Left lung (tissue), 10 donors: Measurements from ENCODE around the gene CPLANE2. TPM values are rescaled to one million over a fixed set of nuclear protein-coding genes. Genes with fewer than 3 reads are reported as not detected.

Experiments used
- ATAC-seq: fragments of 200-7000 bp; cut with Tn5 transposase; one replicate; pipeline ENCODE4 v1.9.1; 2020; ENCODE audit warnings: moderate library complexity
- DNase-seq, 4 donors: peaks; one replicate each; pipeline ENCODE4 v3.0.0-alpha.2; 2013 to 2020
- H3K27ac ChIP-seq, 2 donors: fragments of 200-600 bp; sonication (generic) in 1 of 2; one replicate each; pipeline versions ENCODE4 v1.5.0 to v1.8.0; 2020 to 2021
- H3K27me3 ChIP-seq, 2 donors: fragments of 200-600 bp; sonication (generic) in 1 of 2; one replicate each; pipeline versions ENCODE4 v1.5.0 to v1.8.0; 2020 to 2021
- H3K36me3 ChIP-seq, 2 donors: fragments of 200-600 bp; sonication (generic) in 1 of 2; one replicate each; pipeline versions ENCODE4 v1.5.0 to v1.8.0; 2020 to 2021
- H3K4me1 ChIP-seq, 2 donors: fragments of 200-600 bp; one replicate each; pipeline ENCODE4 v1.8.0; 2021
- H3K4me3 ChIP-seq, 2 donors: fragments of 200-600 bp; sonication (generic) in 1 of 2; one replicate each; pipeline versions ENCODE4 v1.5.0 to v1.8.0; 2020 to 2021; ENCODE audit warnings: mild to moderate bottlenecking in 1 of 2
- H3K9me3 ChIP-seq, 2 donors: fragments of 200-600 bp; sonication (generic) in 1 of 2; one replicate each; pipeline versions ENCODE4 v1.5.0 to v1.8.0; 2020 to 2021
- CTCF ChIP-seq, 2 donors: fragments of 200-600 bp; sonication (generic) in 1 of 2; IDR thresholded peaks; one replicate each; pipeline versions ENCODE4 v1.5.0 to v1.8.0; 2021; ENCODE audit warnings: antibody characterized with exemption in 2 of 2
- intact Hi-C, 2 donors: fragments of 100-400 bp; cut with DNase I; formaldehyde crosslinking; loops; one replicate each; pipeline versions ENCODE4 v1.11.2 to v1.14.2; 2022
- polyA plus RNA-seq, 6 donors: library from polyadenylated mRNA; unstranded; fragments of 120-200 nt; gene quantifications; one replicate each; pipeline ENCODE4 v1.2.1, GENCODE V29; 2013; ENCODE audit not compliant: insufficient read length in 6 of 6
- total RNA-seq, 2 donors: library from RNA; stranded (reverse); fragmentation: NEBNext Ultra II Directional; extraction: Animal tissue kit (Norgen Biotek cat#: 25700); gene quantifications; one replicate each; pipeline ENCODE4 v1.2.1, GENCODE V29; 2021
- donor health status: DM: no; HTN: yes; CAD: no.
- donor health status: DM: no; HTN: no; CAD: no.

The CPLANE2 gene
- total and polyA plus RNA-seq, 8 donors, result 3.9 to 8.9 (median 5.3) TPM

GRCh38 chr1:16242556-16243214, 5.7 kb upstream of the CPLANE2 start:
- DNase-seq, result no peak
- H3K27me3 ChIP-seq, result no peaks in the 10 kb centered on the region
- no peak for TF ChIP-seq CTCF (IDR thresholded peaks at IDR 0.05)
- H3K27ac ChIP-seq, result no peak overlapping the region
- intact Hi-C loops, result loop anchor here in 1 of 2 donors (5.0 kb wide), 2 partner anchors 55 to 170 kb away; partner anchors contain the start of gene FAM131C
- H3K4me1 ChIP-seq, result peaks cover 2 to 6% of the 10 kb centered on the region in 2 donors
- no peak overlapping the region for H3K4me3 ChIP-seq
- H3K9me3 ChIP-seq, result no peaks in the 10 kb centered on the region
- no peak for ATAC-seq
- peaks cover 0 to 9% of the 10 kb centered on the region in 2 donors for H3K36me3 ChIP-seq

- no peak overlapping the region for H3K4me3 ChIP-seq
- no peak for DNase-seq
- intact Hi-C loops, result loop anchor here in 1 of 2 donors (5.0 kb wide), 2 partner anchors 54 to 169 kb away; partner anchors contain the start of gene FAM131C
- peaks cover 11 to 16% of the 10 kb centered on the region in 2 donors for H3K4me1 ChIP-seq
- H3K9me3 ChIP-seq, result no peaks in the 10 kb centered on the region
- H3K36me3 ChIP-seq, result no peaks in the 10 kb centered on the region
- H3K27ac ChIP-seq, result no peak overlapping the region
- no peaks in the 10 kb centered on the region for H3K27me3 ChIP-seq
- TF ChIP-seq CTCF (IDR thresholded peaks at IDR 0.05), result no peak
- no peak for ATAC-seq
Observed at GRCh38 chr1:16241221-16241708, 4.3 kb upstream of the CPLANE2 start.

- intact Hi-C loops, result loop anchor here in 1 of 2 donors (5.0 kb wide), 2 partner anchors 53 to 168 kb away; partner anchors contain the start of gene FAM131C
- Histone ChIP-seq H3K36me3 (no peaks in the 10 kb centered on the region), H3K27ac (no peak overlapping the region), H3K4me1 (peaks cover 15 to 24% of the 10 kb centered on the region in 2 donors), H3K27me3 (no peaks in the 10 kb centered on the region), H3K9me3 (no peaks in the 10 kb centered on the region), H3K4me3 (no peak overlapping the region)
- TF ChIP-seq CTCF (IDR thresholded peaks at IDR 0.05), result no peak
- DNase-seq (no peak), ATAC-seq (no peak)
Observed at GRCh38 chr1:16239972-16240491, 3.0 kb upstream of the CPLANE2 start.

GRCh38 chr1:16237343-16237830, 404 bp upstream of the CPLANE2 start:
- ATAC-seq, result no peak
- Histone ChIP-seq H3K27ac (peak overlapping the region; percentile 76 to 86), H3K36me3 (no peaks in the 10 kb centered on the region), H3K9me3 (no peaks in the 10 kb centered on the region), H3K4me1 (peaks cover 15 to 21% of the 10 kb centered on the region in 2 donors), H3K27me3 (no peaks in the 10 kb centered on the region), H3K4me3 (peak overlapping the region; percentile 70 to 71)
- intact Hi-C loops, result no loop called here
- no peak for DNase-seq
- TF ChIP-seq CTCF (IDR thresholded peaks at IDR 0.05), result no peak

- peak overlapping the region; percentile 76 to 86 for H3K27ac ChIP-seq
- TF ChIP-seq CTCF (IDR thresholded peaks at IDR 0.05), result no peak
- DNase-seq, result no peak
- peaks cover 15 to 21% of the 10 kb centered on the region in 2 donors for H3K4me1 ChIP-seq
- H3K9me3 ChIP-seq, result no peaks in the 10 kb centered on the region
- ATAC-seq, result peak; percentile 75
- no peaks in the 10 kb centered on the region for H3K27me3 ChIP-seq
- intact Hi-C loops, result no loop called here
- H3K4me3 ChIP-seq, result peak overlapping the region; percentile 70 to 71
- H3K36me3 ChIP-seq, result peaks cover 0 to 3% of the 10 kb centered on the region in 2 donors
Observed at GRCh38 chr1:16235944-16236510, 956 bp downstream of the CPLANE2 start.
